HG03571 (cell line): ENCODE results near the gene MED12.

ENCODE experiments used
- ATAC-seq: cut with Tn5 transposase; IDR thresholded peaks from one replicate; pipeline ENCODE4 v1.9.1; 2021; ENCODE audit not compliant: unreplicated experiment

The MED12 gene

GRCh38 chrX:71118032-71118984 lies at the start of gene MED12:
MED12 (plus strand) TSS chrX:71118596; CDS start chrX:71118755, 159 bp downstream.
- ATAC-seq: peak; percentile 98

GRCh38 chrX:71070531-71070930 lies 47.9 kb upstream of the MED12 start:
- no peak for ATAC-seq

GRCh38 chrX:71081330-71082123 lies 36.9 kb upstream of the MED12 start:
- no peak for ATAC-seq

GRCh38 chrX:71082124-71082647 lies 36.2 kb upstream of the MED12 start:
- ATAC-seq: no peak

GRCh38 chrX:71082822-71083221 lies 35.6 kb upstream of the MED12 start:
- no peak for ATAC-seq

GRCh38 chrX:71085900-71086299 lies 32.5 kb upstream of the MED12 start:
- no peak for ATAC-seq

GRCh38 chrX:71091263-71091662 lies 27.1 kb upstream of the MED12 start:
- no peak for ATAC-seq

- ATAC-seq: no peak
Observed at GRCh38 chrX:71095033-71095432, 23.4 kb upstream of the MED12 start.

GRCh38 chrX:71095555-71095980 lies 22.8 kb upstream of the MED12 start, which contains the start of gene FOXO4:
FOXO4 (plus strand) TSS chrX:71095851; CDS start chrX:71096529, 678 bp downstream.
- peak; percentile 91 for ATAC-seq

GRCh38 chrX:71095981-71096759 lies 22.2 kb upstream of the MED12 start:
- peak; percentile 22 for ATAC-seq

GRCh38 chrX:71096760-71097032 lies 21.7 kb upstream of the MED12 start:
- no peak for ATAC-seq

GRCh38 chrX:71098302-71098701 lies 20.1 kb upstream of the MED12 start:
- no peak for ATAC-seq

- ATAC-seq: no peak
Observed at GRCh38 chrX:71098951-71099506, 19.4 kb upstream of the MED12 start.

- no peak for ATAC-seq
Observed at GRCh38 chrX:71099736-71100135, 18.7 kb upstream of the MED12 start.

GRCh38 chrX:71100581-71101505 lies 17.6 kb upstream of the MED12 start:
- ATAC-seq: no peak

- ATAC-seq: no peak
Observed at GRCh38 chrX:71102292-71102691, 16.1 kb upstream of the MED12 start.

- no peak for ATAC-seq
Observed at GRCh38 chrX:71103110-71103983, 15.0 kb upstream of the MED12 start.

GRCh38 chrX:71105628-71106027 lies 12.8 kb upstream of the MED12 start:
- ATAC-seq: no peak

- no peak for ATAC-seq
Observed at GRCh38 chrX:71106427-71106826, 12.0 kb upstream of the MED12 start, which contains the start of gene CXorf65. CXorf65 (minus strand) TSS chrX:71106740; CDS start chrX:71106556, 184 bp downstream.
